HG02623 (cell line): Measurements from ENCODE around the gene WFIKKN2.

ENCODE experiments used
- ATAC-seq: cut with Tn5 transposase; IDR thresholded peaks from one replicate; pipeline ENCODE4 v1.9.1; 2021; ENCODE audit warnings: moderate library complexity; ENCODE audit not compliant: unreplicated experiment

WFIKKN2 gene

DNA sequence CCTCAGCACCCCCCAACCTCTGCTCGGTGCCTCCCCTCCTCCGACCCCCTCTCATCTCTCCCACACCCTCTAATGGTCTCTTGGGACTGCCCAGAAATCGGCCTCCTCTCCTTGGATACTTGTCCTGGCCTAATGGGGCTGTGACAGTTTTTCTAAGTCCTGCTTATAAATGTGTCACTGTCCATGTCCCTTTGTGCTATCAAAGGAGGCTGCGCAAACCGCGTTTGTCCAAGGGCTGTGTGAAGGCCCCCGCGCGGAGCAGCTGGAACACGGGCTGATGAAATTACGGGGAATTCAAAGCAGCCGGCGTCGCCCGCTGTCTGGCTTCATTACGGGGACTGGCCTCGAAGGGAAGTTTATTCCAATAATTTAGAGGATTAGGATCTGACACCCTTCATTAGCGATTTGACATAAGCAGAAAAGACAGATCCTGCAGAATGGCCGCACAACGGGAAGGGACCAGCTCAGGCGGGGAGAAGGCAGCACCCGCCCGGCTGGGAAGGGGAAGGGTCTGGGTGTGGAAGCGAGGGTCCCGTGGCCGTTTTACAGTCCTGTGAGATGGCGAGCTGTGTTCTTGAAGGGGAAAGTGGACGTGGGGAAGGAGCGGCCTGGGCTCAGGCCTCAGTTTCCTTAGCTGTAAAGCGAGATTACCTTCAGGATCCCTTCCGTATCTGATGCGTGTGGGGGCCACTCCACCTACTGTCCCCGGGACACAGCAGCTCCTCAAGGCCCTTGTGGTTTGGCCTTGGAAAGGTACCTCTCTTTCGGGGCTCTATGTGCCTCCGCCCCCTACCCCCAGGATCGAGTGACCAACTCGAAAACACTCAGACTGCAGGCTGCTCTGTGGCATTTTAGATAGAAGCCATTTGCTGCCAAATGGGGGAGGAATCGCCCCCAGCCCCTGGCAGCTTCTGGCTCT lies 1.6 kb upstream of the WFIKKN2 start:
- ATAC-seq, result no peak

DNA sequence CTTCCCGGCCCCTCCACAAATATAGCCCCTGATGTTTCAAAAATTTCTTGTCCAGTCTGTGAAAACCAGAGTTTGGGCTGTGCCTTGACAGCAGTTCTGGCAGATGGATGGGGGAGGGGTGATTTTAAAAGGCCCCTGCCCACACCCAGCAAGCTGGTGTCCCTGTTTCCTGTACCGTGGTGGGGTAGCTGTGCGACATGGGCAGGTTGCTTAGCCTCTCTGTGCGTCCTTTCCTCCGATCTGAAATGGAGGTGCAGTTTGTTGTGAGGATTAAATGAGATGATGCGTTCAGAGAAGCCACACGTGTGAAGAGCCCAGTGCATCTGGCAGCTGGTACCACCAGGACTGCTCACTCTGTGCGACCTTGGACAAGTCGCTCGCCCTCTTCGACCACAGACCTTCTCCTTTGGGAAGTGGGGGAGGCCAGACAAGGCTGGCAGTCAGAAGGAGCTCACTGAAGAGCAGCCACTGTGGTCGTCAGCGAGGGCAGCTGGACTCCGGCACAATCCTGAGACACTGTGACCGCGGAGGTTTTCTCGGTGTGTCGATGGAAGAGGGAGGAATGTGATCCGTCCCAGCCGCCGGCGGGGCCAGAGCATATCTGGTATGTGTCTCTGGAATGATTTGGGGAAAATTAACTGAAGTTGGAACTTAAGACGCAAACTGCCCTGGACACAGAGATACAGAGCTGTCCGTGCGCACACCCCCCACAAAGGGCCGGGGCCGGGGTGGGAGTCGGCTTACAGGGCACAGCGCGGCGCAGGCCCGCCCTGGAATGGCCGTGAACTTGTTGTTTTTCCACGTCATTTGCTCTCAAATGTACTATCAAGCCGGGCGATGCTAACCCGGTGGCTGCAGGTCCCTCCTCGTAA lies 721 bp upstream of the WFIKKN2 start:
- no peak for ATAC-seq

DNA sequence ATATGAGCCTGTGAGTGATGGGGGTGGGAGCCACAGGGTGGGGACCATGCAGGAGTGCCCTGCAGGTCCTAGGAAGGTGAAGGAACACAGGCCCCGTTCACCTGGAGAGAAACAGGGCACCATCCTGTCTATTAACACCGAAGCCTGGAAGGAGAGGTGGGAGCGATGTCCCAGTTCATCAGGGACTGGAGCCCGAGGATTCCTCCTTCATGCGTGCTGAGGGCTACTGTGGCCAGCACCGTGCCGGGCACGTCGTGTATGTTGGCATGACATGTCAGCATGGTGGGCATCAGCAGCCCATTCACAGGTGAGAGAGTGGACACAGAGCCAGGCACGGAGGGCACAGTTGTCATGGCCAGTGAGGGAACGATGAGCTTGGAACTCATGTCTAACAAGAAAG lies 1.4 kb downstream of the WFIKKN2 start:
- ATAC-seq, result no peak

DNA sequence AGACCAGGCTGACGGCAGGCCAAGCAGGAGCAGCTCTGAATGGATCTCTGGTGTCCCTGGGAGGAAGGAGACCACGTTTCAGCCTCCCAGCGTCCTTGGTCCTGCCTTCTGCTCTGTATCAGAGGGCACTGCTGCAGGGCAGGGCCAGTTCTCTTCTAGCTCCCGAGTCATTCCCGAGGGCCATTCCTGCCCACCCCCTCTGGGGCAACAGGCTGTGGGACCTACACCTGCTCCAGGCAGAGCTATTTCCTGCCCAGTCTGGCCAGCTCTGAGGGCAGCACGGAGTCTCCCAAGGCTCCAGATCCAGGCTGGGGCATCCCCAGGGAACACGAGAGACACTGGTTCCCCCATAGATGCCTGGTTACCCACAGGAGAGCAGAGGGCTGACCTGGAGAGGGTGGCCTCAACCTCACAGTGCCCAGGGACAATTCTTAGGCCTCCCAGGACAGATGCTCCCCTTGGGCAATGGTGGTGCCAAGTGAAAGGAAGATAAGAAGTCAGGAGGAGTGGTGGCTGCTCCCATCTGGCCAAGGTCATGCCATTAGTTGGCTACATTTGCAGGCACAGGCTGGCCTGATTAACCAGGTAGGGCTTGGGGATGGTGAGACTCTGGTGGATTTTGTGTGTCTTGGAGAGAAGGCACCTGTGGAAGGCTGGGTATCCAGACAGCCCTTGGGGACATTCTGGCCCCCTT lies 2.0 kb downstream of the WFIKKN2 start:
- ATAC-seq, result no peak

DNA sequence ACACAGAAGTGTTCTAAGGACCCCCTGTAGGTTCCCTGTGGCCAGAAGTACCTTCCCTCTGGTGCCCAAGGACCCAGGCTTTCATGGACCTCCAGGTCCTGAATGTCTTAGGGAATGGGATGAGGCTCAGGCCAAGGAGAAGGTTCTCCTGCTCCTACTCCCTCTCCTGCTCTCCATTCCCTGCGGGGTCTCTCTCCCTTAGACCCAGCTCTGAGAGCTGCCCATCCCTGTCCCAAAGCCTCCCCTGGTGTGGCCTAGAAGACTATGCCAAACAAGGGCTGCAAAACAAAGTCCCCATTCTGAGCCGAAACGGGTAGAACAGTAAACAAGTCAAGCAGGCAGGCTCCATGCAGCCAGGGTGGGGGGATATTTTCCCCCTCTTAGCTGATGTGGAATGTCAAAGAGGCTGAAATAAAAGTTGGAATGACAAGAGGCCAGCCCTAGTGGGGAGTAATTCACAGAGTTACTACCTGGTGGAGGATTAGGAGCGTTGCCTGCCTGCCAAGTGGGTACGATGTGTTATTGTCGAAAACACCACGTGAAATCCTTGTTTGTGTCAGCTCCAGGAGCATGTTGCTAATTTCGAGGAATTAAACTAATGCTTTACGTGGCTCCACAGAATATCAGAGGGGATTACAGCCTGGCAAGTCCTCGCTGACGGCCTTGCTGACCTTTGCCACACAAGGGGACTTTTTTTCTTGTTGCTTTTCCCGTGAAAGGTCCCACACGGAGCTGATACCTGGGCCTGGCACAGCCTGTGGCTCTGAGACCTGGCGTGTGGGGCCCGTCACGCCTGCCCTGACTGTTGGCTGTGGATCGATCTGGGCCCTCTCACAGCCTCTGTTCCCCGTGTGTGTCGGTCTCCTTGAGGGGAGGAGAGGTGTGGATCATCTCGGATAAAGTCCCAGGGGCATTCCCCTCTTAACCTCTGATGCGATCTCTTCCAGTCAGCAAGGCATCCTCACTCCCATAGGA lies 2.9 kb downstream of the WFIKKN2 start:
- no peak for ATAC-seq

DNA sequence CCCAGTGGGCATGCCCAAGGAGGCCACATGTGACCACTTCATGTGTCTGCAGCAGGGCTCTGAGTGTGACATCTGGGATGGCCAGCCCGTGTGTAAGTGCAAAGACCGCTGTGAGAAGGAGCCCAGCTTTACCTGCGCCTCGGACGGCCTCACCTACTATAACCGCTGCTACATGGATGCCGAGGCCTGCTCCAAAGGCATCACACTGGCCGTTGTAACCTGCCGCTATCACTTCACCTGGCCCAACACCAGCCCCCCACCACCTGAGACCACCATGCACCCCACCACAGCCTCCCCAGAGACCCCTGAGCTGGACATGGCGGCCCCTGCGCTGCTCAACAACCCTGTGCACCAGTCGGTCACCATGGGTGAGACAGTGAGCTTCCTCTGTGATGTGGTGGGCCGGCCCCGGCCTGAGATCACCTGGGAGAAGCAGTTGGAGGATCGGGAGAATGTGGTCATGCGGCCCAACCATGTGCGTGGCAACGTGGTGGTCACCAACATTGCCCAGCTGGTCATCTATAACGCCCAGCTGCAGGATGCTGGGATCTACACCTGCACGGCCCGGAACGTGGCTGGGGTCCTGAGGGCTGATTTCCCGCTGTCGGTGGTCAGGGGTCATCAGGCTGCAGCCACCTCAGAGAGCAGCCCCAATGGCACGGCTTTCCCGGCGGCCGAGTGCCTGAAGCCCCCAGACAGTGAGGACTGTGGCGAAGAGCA lies 4.4 kb downstream of the WFIKKN2 start:
- no peak for ATAC-seq

DNA sequence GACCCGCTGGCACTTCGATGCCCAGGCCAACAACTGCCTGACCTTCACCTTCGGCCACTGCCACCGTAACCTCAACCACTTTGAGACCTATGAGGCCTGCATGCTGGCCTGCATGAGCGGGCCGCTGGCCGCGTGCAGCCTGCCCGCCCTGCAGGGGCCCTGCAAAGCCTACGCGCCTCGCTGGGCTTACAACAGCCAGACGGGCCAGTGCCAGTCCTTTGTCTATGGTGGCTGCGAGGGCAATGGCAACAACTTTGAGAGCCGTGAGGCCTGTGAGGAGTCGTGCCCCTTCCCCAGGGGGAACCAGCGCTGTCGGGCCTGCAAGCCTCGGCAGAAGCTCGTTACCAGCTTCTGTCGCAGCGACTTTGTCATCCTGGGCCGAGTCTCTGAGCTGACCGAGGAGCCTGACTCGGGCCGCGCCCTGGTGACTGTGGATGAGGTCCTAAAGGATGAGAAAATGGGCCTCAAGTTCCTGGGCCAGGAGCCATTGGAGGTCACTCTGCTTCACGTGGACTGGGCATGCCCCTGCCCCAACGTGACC lies 5.0 kb downstream of the WFIKKN2 start:
- ATAC-seq, result no peak

DNA sequence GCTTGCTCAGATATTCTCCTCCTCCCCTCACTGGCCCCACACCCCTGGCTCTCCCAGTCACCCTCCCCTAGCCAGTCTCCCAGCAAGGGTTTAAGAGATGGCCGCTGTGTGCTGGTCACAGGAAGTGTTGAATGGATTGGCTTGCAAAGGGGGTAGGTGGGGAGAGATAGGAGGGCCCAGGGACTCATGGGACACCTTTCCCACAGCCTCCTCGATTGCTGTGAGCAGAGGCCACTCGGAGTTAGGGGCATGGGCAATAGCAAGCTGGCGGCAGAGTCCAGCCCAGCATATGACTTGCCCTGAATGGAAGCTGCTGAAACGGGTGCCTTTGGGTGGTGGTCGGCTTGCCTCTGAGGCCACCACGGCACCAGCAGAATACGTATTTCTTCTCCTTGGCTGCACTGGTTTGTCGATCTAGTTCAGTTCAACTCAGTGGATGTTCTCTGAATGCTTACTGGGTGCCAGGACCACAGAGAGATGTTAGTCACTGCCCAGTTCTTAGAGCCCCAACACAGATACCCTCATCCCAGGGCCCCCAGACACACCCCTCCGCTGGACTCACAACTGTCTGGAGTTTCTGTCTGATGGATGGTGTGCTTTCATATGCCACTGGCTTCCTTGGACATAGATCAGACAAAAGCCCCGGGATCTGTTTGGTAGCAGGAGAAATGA lies 6.0 kb downstream of the WFIKKN2 start:
- ATAC-seq, result no peak

DNA sequence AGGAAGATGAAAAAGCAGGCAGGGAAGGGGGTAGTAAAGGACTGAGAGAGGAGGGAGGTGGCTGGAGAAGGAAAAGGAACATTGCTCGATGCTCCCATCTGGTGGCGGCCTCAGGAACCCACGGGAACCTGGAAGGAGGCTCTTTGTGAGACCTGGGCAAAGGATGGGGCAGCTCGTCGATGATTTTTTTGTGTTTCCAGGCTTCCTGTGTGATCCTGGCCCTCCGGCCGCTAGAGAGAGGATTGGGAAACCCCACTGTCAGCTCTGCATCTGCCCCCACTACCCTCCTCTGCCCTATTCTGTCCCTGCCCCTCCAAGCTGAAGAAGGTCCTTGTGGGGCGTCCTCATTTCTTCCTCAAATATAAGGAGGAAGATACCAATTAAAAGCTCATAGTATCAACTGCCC lies 6.6 kb downstream of the WFIKKN2 start:
- no peak for ATAC-seq

DNA sequence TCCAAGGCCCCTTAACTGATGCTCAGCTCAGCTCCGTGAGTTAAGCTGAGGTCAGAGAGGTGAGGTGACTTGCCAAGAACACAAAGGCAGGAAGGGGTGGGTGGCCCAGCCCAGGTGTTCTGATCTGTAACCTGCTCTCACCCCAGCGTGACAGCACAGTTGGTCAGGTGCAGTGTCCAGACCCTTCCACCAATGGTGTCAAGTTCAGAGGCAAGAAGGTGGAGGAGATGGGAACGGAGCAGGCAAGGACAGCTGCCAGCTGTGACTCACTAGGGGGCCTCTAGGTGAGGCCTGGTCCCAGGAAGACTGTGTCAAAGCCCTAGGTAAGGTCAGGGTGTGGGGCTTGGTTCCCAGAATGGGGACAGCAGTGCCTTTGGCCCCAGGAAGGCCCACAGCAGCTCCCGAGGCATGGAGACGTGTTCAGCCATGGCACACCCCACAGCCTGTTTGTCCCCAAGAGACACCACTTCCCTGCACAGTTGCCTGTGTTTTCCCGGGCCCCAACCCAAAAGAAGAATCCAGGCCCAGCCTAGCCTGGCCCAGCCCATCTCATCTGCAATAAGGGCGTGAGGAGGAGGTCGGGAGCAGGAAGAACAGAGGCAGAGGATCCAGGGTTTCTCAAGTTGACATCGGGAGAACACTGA lies 7.2 kb downstream of the WFIKKN2 start:
- ATAC-seq, result no peak

DNA sequence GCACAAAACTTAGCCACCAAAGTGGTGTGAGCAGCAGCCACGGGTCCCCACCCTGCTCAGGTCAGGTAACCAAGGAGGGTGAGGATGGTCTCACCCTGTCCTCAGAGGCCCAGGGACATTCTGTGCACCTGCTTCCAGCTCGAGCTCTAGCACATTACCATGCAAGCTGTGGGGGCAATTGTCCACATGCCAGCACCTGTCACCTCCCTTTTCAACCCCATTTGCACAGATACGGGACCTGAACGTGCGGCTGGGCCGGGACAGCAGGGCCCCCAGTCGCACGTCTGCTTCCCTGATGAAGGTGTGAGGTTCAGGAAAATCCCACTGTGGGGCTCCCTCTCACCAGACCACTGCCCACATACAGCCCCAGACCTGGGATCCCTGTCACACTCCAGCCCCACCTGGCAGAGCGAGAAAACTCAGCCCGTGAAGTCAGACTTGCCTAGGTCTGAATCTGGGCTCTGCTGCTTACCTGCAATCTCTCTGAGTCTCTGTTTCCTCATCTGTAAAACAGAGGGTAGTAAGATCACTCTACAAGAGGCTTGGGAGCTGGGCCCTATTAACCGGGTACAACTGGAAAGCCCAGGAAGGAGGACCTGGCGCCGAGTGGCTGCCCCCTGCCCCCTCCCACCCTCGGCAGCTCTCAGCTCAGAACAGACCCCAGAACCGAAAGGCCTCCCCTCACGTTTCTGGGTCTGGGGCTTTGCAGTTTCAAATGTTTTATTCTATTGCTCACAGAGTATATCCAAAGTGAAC lies 7.9 kb downstream of the WFIKKN2 start:
- ATAC-seq, result no peak

DNA sequence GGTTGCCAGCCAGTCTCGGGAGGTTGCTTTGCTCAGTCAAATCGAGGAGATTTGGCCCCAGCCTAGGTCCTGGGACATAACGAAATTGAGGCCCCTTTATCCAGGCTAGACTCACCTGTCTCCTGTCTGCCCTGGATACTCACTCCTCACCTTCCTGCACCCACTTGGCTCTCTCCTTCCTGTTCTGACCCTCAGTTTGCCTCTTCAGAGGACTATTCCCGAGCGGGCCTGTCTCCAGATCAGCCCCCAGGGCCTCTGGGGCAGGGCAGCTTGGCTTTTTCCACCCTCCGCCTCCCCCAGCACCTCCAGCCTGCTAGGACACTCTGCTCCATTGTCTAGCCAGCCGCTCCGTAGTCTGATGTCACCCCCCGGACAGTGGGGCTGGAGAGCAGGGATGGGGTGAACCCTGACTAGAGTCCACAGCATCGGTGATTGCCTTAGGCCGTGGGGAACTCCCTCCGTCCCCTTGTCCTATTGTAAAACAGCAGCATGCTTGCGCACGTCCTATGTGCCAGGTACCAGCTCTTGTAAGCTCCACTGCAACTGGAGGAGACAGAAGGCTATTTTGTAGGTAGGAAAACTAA lies 8.8 kb downstream of the WFIKKN2 start:
- ATAC-seq, result no peak

DNA sequence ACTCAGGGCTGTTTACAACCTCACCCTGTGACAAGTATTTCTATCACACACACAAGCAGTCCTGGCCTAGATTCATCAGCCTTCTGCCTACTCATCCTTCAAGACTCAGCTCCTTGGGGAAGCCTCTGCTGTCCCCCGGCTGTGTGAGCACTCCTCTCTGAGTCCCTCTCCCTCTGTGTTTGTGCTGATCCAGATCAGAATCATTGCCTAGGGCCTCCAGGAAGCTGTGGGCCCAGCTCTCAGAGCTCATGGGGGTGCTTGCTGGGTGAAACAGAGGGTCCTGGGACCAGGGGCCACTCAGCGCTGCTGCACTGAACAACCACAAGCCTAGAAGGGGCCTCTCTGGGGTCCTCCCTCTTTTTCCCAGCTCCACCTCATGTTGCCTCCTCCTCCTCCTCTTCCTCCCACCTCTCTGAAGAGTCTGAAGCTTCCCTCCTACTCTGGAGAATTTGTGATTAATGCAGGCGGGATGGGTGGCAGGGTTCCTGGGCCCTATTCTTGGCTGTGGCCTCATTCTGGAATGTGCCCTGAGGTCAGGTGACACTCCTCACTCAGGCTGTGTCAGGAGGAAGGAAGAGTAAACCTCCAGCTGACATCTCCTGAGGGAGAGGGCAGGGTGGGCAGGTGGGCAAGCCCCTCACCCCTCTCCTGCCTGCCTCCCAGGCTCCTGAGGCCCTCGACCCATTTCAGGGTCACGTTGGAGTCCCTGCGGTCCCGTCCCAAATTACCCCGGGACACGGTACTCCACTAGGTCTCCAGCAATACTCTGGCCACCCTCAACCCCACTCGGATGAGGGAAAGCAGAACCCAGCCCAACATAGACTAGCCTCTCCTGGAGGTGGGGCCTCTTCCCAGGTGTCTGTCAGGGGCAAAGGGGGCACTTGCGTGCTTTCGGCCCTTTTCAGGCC lies 10.1 kb downstream of the WFIKKN2 start:
- ATAC-seq, result no peak

DNA sequence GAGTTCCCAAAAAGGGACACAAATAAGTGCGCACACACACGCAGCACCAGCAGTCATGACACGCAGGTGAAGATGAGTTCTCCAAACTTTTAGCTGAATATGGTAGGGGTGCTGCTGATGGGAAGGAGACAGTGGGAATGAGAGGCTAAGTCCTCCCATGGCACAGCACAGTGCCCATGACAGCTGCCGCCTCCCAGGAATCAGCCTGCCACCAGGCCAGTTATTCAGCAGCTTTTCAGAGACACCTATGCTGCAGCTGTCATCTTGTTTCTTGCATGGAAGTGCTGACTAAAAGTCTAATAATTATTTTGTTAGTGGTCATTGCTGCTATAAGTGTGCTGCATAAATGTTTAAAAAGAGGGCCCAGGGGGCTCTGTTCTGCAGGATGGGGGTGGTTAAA lies 12.2 kb downstream of the WFIKKN2 start:
- no peak for ATAC-seq

DNA sequence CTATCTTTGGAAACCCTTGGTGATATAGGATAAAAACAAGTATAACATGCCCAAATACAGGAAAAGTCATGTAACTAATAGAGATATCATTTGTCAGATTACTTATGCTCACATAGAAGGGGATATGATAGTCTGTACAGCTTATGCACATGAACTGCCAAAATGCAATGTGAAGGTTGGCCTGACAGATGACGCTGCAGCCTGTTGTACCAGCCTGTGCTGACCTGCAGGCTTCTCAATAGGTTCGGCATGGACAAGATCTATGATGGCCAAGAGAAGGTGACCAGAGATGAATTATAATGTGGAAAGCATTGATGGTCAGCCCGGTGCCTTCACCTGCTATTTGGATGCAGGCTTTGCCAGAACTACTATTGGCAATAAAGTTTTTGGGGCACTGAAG lies 12.7 kb downstream of the WFIKKN2 start:
- no peak for ATAC-seq

DNA sequence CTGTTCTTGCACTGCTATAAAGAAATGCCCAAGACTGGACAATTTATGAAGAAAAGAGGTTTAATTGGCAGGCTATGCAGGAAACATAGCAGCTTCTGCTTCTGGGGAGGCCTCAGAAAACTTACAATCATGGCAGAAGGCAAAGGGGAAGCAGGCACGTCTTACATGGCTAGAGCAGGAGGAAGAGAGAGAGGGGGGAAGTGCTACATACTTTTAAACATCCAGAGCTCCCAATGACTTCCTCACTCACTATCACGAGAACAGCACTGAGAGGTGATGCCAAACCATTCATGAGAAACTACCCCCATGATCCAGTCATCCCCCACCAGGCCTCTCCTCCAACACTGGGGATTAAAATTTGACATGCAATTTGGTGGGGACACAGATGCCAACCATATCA lies 13.3 kb downstream of the WFIKKN2 start:
- ATAC-seq, result no peak
